WERI-Rb-1 (cell line): Measurements from ENCODE around the gene RNASE7.

Source experiments
- DNase-seq: peaks from one replicate; pipeline ENCODE4 v3.0.0-alpha.2; 2020
- H3K27ac ChIP-seq: fragments of 250-450 bp; sonication (Bioruptor Pico); 2 replicates; pipeline ENCODE4 v1.5.1; 2020; ENCODE audit warnings: mild to moderate bottlenecking, moderate library complexity
- H3K27me3 ChIP-seq: fragments of 250-450 bp; sonication (Bioruptor Pico); 2 replicates; pipeline ENCODE4 v1.5.1; 2021; ENCODE audit warnings: mild to moderate bottlenecking, low read depth, moderate library complexity; ENCODE audit not compliant: insufficient read depth, severe bottlenecking
- H3K36me3 ChIP-seq: fragments of 250-450 bp; sonication (Bioruptor Pico); 2 replicates; pipeline ENCODE4 v1.5.1; 2020; ENCODE audit warnings: mild to moderate bottlenecking, moderate library complexity
- H3K4me3 ChIP-seq: 2 replicates; pipeline ENCODE4 v1.5.1; 2011; ENCODE audit warnings: low read depth, mild to moderate bottlenecking, control low read depth, low read length
- H3K9me3 ChIP-seq: fragments of 250-450 bp; sonication (Bioruptor Pico); 2 replicates; pipeline ENCODE4 v1.5.1; 2021; ENCODE audit warnings: mild to moderate bottlenecking, moderate library complexity; ENCODE audit not compliant: severe bottlenecking
- CTCF ChIP-seq: IDR thresholded peaks from 2 replicates; pipeline ENCODE4 v1.5.1; 2011; ENCODE audit warnings: low read depth, mild to moderate bottlenecking, control low read depth, inconsistent platforms, low read length

The RNASE7 gene

GRCh38 chr14:21078726-21079125, 36.6 kb downstream of the RNASE7 start:
- Histone ChIP-seq H3K36me3 (peaks cover 40% of the 10 kb centered on the region), H3K27ac (no peak overlapping the region), H3K4me3 (no peak overlapping the region), H3K9me3 (no peaks in the 10 kb centered on the region), H3K27me3 (no peaks in the 10 kb centered on the region)
- TF ChIP-seq CTCF = no peak
- no peak for DNase-seq

- H3K36me3 ChIP-seq = peaks cover 39% of the 10 kb centered on the region
- H3K27me3 ChIP-seq = no peaks in the 10 kb centered on the region
- H3K27ac ChIP-seq = no peak overlapping the region
- DNase-seq = no peak
- TF ChIP-seq CTCF = no peak
- no peak overlapping the region for H3K4me3 ChIP-seq
- H3K9me3 ChIP-seq = no peaks in the 10 kb centered on the region
Observed at GRCh38 chr14:21081521-21082142, 39.5 kb downstream of the RNASE7 start.

- no peak for DNase-seq
- Histone ChIP-seq H3K36me3 (peaks cover 49% of the 10 kb centered on the region), H3K27ac (no peak overlapping the region), H3K9me3 (no peaks in the 10 kb centered on the region), H3K27me3 (no peaks in the 10 kb centered on the region), H3K4me3 (no peak overlapping the region)
- no peak for TF ChIP-seq CTCF
Observed at GRCh38 chr14:21083565-21084325, 41.6 kb downstream of the RNASE7 start.

- Histone ChIP-seq H3K4me3 (no peak overlapping the region), H3K27ac (no peak overlapping the region), H3K9me3 (no peaks in the 10 kb centered on the region), H3K27me3 (no peaks in the 10 kb centered on the region), H3K36me3 (peaks cover 53% of the 10 kb centered on the region)
- DNase-seq = no peak
- no peak for TF ChIP-seq CTCF
Observed at GRCh38 chr14:21084396-21084795, 42.2 kb downstream of the RNASE7 start.

GRCh38 chr14:21084998-21085853, 43.1 kb downstream of the RNASE7 start:
- Histone ChIP-seq H3K4me3 (no peak overlapping the region), H3K27ac (no peak overlapping the region), H3K36me3 (peaks cover 58% of the 10 kb centered on the region), H3K9me3 (no peaks in the 10 kb centered on the region), H3K27me3 (no peaks in the 10 kb centered on the region)
- no peak for TF ChIP-seq CTCF
- no peak for DNase-seq
